NB4 (cell line): ENCODE measurements around the gene TAOK1.

ENCODE experiments used
- DNase-seq: peaks from one replicate; pipeline ENCODE4 v3.0.0; 2010; ENCODE audit warnings: low read depth
- H3K4me3 ChIP-seq: one replicate; pipeline ENCODE4 v1.5.1; 2011; ENCODE audit warnings: mild to moderate bottlenecking, low read depth, low read length, moderate library complexity
- CTCF ChIP-seq: IDR thresholded peaks from one replicate; pipeline ENCODE4 v1.5.1; 2012; ENCODE audit warnings: low read depth, low read length
- MAX ChIP-seq: IDR thresholded peaks from 2 replicates; pipeline ENCODE4 v1.6.1; 2011; ENCODE audit warnings: low read depth, low read length
- MYC ChIP-seq: IDR thresholded peaks from 2 replicates; pipeline ENCODE4 v1.6.1; 2011; ENCODE audit warnings: low read depth, low read length
- POLR2A ChIP-seq: IDR thresholded peaks from 2 replicates; pipeline ENCODE4 v1.6.1; 2011; ENCODE audit warnings: mild to moderate bottlenecking; ENCODE audit not compliant: insufficient read length; ENCODE audit errors: extremely low read depth

TAOK1 gene

GRCh38 chr17:29369831-29370735 lies 20.1 kb upstream of the TAOK1 start:
- DNase-seq = peak; percentile 73
- no peak for TF ChIP-seq POLR2A
- no peak for TF ChIP-seq MAX
- TF ChIP-seq CTCF = peak; percentile 72
- peak; percentile 24; the same call in 1 of the 2 replicates for TF ChIP-seq MYC
- no peak overlapping the region for H3K4me3 ChIP-seq

GRCh38 chr17:29376667-29377270 lies 13.4 kb upstream of the TAOK1 start:
- TF ChIP-seq POLR2A (no peak), CTCF (no peak), MAX (no peak), MYC (no peak)
- no peak overlapping the region for H3K4me3 ChIP-seq
- peak; percentile 28 for DNase-seq

- TF ChIP-seq CTCF (no peak), POLR2A (no peak), MYC (no peak), MAX (no peak)
- DNase-seq = peak; percentile 24
Measured at GRCh38 chr17:29378500-29378899, 11.7 kb upstream of the TAOK1 start.

GRCh38 chr17:29379084-29379991 lies 10.8 kb upstream of the TAOK1 start:
- TF ChIP-seq CTCF (no peak), MYC (no peak), POLR2A (no peak), MAX (no peak)

More at GRCh38 chr17:29378500-29378899, 11.7 kb upstream of the TAOK1 start:
- H3K4me3 ChIP-seq = no peak overlapping the region

GRCh38 chr17:29383686-29384085 lies 6.5 kb upstream of the TAOK1 start:
- no peak for DNase-seq
- no peak overlapping the region for H3K4me3 ChIP-seq
- TF ChIP-seq CTCF = no peak
- no peak for TF ChIP-seq MAX
- TF ChIP-seq POLR2A = no peak
- no peak for TF ChIP-seq MYC

More at GRCh38 chr17:29379084-29379991, 10.8 kb upstream of the TAOK1 start:
- H3K4me3 ChIP-seq = no peak overlapping the region
- DNase-seq = no peak
